GM19035 (cell line): ENCODE data around the gene ZBTB5.

ENCODE experiments used
- ATAC-seq: cut with Tn5 transposase; IDR thresholded peaks from one replicate; pipeline ENCODE4 v1.9.1; 2021; ENCODE audit not compliant: unreplicated experiment

Gene ZBTB5

GRCh38 chr9:37425298-37425752 is 39.9 kb downstream of the ZBTB5 start:
- ATAC-seq = no peak

- ATAC-seq = no peak
Measured at GRCh38 chr9:37424686-37425297, 40.5 kb downstream of the ZBTB5 start.

GRCh38 chr9:37424204-37424685 is 41.0 kb downstream of the ZBTB5 start:
- no peak for ATAC-seq

GRCh38 chr9:37423508-37423907 is 41.7 kb downstream of the ZBTB5 start:
- ATAC-seq = no peak

- peak; percentile 97 for ATAC-seq
Measured at GRCh38 chr9:37422289-37423104, 42.8 kb downstream of the ZBTB5 start, which contains the start of gene GRHPR. Gene GRHPR (plus strand): TSS chr9:37422696. CDS start chr9:37422751, 55 bp downstream.

GRCh38 chr9:37421914-37422288 is 43.3 kb downstream of the ZBTB5 start:
- no peak for ATAC-seq

GRCh38 chr9:37420271-37421215 is 44.7 kb downstream of the ZBTB5 start:
- no peak for ATAC-seq

GRCh38 chr9:37419204-37419603 is 46.0 kb downstream of the ZBTB5 start:
- no peak for ATAC-seq

GRCh38 chr9:37417857-37418618 is 47.2 kb downstream of the ZBTB5 start:
- no peak for ATAC-seq

- no peak for ATAC-seq
Measured at GRCh38 chr9:37417252-37417803, 47.9 kb downstream of the ZBTB5 start.

- no peak for ATAC-seq
Measured at GRCh38 chr9:37415011-37415719, 50.1 kb downstream of the ZBTB5 start.

GRCh38 chr9:37414503-37414943 is 50.7 kb downstream of the ZBTB5 start:
- ATAC-seq = no peak

GRCh38 chr9:37413311-37413710 is 51.9 kb downstream of the ZBTB5 start:
- ATAC-seq = no peak

GRCh38 chr9:37412431-37413151 is 52.7 kb downstream of the ZBTB5 start:
- ATAC-seq = no peak

GRCh38 chr9:37410969-37411785 is 54.1 kb downstream of the ZBTB5 start:
- no peak for ATAC-seq

GRCh38 chr9:37410354-37410861 is 54.8 kb downstream of the ZBTB5 start:
- no peak for ATAC-seq

GRCh38 chr9:37408933-37409710 is 56.1 kb downstream of the ZBTB5 start:
- peak; percentile 89 for ATAC-seq
